NT2/D1 (cell line): ENCODE measurements around the gene GALR3.

Experiments
- SUZ12 ChIP-seq: IDR thresholded peaks from 2 replicates; pipeline ENCODE4 v1.6.1; 2011; ENCODE audit not compliant: insufficient read length, insufficient read depth; ENCODE audit errors: extremely low read depth
- YY1 ChIP-seq: IDR thresholded peaks from 2 replicates; pipeline ENCODE4 v1.6.1; 2011; ENCODE audit not compliant: insufficient read length, insufficient read depth

DNA sequence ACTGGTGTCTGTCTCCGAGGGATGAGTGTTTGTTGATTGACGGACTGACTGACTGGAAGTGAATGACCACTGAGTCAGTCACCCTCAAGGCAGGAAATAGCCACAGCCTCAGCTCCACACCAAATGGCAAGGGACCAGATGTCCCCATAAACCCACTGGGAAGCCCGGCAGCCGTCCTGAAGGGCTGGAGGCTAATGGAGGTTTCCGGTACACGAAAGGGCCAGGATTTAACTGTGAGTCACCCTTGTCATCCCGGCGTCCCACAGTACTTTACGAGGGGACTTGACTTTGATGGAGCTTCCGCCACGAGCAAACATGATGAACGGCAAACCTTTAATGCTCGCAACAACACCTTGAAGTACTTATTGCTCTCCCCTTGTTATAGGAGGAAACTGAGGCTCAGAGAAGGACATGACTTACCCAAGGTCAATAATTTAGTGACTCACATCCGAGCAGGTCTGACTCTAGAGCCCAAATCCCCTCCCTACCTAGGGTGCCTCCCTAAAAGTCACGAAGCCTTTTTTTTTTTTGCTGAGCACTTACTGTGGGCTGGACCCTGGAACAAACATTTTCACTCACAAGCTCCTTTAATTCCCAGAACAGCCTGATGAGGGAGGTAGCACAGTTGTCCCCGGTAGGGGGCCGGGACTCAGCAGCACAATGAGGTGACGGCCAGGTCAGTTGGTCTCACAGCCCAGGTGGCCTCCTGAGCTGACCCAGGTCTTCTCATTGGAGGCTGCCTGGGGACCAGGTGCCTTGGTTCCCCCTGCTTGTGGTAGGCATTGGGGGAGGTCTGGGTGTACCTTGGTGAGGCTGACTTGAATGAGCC, 40.6 kb upstream of the GALR3 start:
- TF ChIP-seq SUZ12 (no peak), YY1 (no peak)
